Panc1 (cell line): ENCODE data around the gene CTXND2. TPM values are rescaled to one million over a fixed set of nuclear protein-coding genes. Genes with fewer than 3 reads are reported as not detected.
"Not testable (repeated sequence)": the region's sequence is repeated elsewhere in the genome, so short reads cannot be mapped to it uniquely, and the experiment has no call there.

Experiments used
- ATAC-seq: fragments of 200-7000 bp; cut with Tn5 transposase; 2 replicates; pipeline ENCODE4 v1.9.1; 2020; ENCODE audit warnings: mild to moderate bottlenecking, moderate library complexity
- BruUV-seq: library from RNA; stranded (reverse); fragments of 400-500 nt; replicated peaks from 2 replicates; lab custom pipeline; 2021; lab: Mats Ljungman, UMichigan
- CTCF ChIA-PET: fragments of 300-600 bp; sonication (Branson Sonifier 250); formaldehyde crosslinking; loops from one replicate; lab custom pipeline; 2022; ENCODE audit warnings: antibody characterized with exemption; lab: Charles Lee
- POLR2A ChIA-PET: fragments of 300-600 bp; sonication (Branson Sonifier 250); formaldehyde crosslinking; loops from one replicate; lab custom pipeline; 2022; ENCODE audit warnings: antibody characterized with exemption; lab: Charles Lee
- DNase-seq: peaks from one replicate; pipeline ENCODE4 v3.0.0-alpha.2; 2010; ENCODE audit warnings: low read depth, low spot score
- H3K27ac ChIP-seq: 2 replicates; pipeline ENCODE4 v1.5.1; 2011; ENCODE audit warnings: mild to moderate bottlenecking, low read length, inconsistent platforms
- H3K27me3 ChIP-seq: fragments of 200-500 bp; sonication (Bioruptor generic); 2 replicates; pipeline ENCODE4 v1.6.0; 2014; ENCODE audit warnings: low read length, inconsistent platforms; ENCODE audit not compliant: control insufficient read depth, insufficient read depth
- H3K36me3 ChIP-seq: fragments of 200-500 bp; sonication (Bioruptor generic); 2 replicates; pipeline ENCODE4 v1.5.1; 2014; ENCODE audit warnings: inconsistent platforms, mild to moderate bottlenecking, low read length, moderate library complexity; ENCODE audit not compliant: control insufficient read depth, insufficient read depth
- H3K4me1 ChIP-seq: 2 replicates; pipeline ENCODE4 v1.5.1; 2011; ENCODE audit warnings: inconsistent platforms, mild to moderate bottlenecking, low read length, moderate library complexity; ENCODE audit not compliant: control insufficient read depth, insufficient read depth
- H3K4me3 ChIP-seq, 2 experiments: 2 replicates each; pipeline ENCODE4 v1.5.1; 2011 to 2012; ENCODE audit warnings: low read depth in 2 of 2, low read length in 2 of 2, mild to moderate bottlenecking in 2 of 2, inconsistent platforms in 1 of 2, moderate library complexity in 1 of 2
- H3K9me3 ChIP-seq: fragments of 200-500 bp; sonication (Bioruptor generic); 2 replicates; pipeline ENCODE4 v1.5.1; 2014; ENCODE audit warnings: low read depth, mild to moderate bottlenecking, inconsistent platforms, low read length, moderate library complexity; ENCODE audit not compliant: control insufficient read depth, insufficient read depth
- POLR2AphosphoS5 ChIP-seq: IDR thresholded peaks from 2 replicates; pipeline ENCODE4 v1.6.1; 2012; ENCODE audit warnings: mild to moderate bottlenecking, low read depth, low read length, moderate library complexity
- REST ChIP-seq, 2 experiments: IDR thresholded peaks; 2 replicates each; pipeline ENCODE4 v1.6.1; 2011 to 2012; ENCODE audit warnings: low read depth in 2 of 2, control low read depth in 1 of 2, low read length in 1 of 2, mild to moderate bottlenecking in 1 of 2, moderate library complexity in 1 of 2; ENCODE audit not compliant: insufficient read depth in 1 of 2
- SIN3A ChIP-seq: IDR thresholded peaks from 2 replicates; pipeline ENCODE4 v1.6.1; 2012; ENCODE audit warnings: low read depth, mild to moderate bottlenecking, low read length, moderate library complexity, borderline replicate concordance; ENCODE audit not compliant: insufficient read depth
- TCF7L2 ChIP-seq: IDR thresholded peaks from 2 replicates; pipeline ENCODE4 v1.6.1; 2011; ENCODE audit warnings: mild to moderate bottlenecking, low read depth, low read length, inconsistent platforms
- in situ Hi-C: cut with HindIII; loops from 2 replicates; pipeline ENCODE4 v1.10.0; 2016; ENCODE audit warnings: low sequenced_read_pairs, low pct_unique_long_range_greater_than_20kb
- intact Hi-C: fragments of 100-400 bp; cut with micrococcal nuclease; formaldehyde crosslinking; loops from one replicate; pipeline ENCODE4 v1.10.0; 2022; ENCODE audit not compliant: unreplicated experiment
- total RNA-seq: library from RNA; stranded (reverse); gene quantifications from one replicate; pipeline ENCODE4 v1.2.1, GENCODE V29; 2021; ENCODE audit not compliant: unreplicated experiment
- TF ChIP-seq, protein P1 (sequence below): fragments of 450-650 bp; IDR thresholded peaks from 2 replicates; pipeline ENCODE4 v1.5.1; 2017; ENCODE audit warnings: mild to moderate bottlenecking

Gene CTXND2
- total RNA-seq, 1 experiment from 2014 or later = not detected

DNA sequence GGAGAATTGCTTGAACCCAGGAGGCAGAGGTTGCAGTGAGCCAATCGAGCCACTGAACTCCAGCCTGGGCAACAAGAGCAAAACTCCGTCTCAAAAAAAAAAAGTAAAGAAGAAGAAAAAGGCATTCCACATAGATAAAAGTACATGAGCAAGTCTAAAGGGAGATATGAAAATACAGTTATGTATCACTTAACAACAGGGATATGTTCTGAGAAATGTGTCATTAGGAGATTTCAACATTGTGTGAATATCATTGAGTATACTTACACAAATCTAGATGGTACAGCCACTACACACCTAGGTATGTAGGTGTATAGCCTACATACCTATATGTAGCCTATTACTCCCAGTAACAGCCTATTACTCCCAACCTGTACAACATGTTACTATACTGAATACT lies 23.2 kb upstream of the CTXND2 start:
- Histone ChIP-seq H3K9me3 (no peaks in the 10 kb centered on the region), H3K27ac (no peak overlapping the region), H3K27me3 (no peaks in the 10 kb centered on the region), H3K4me1 (no peaks in the 10 kb centered on the region), H3K36me3 (no peaks in the 10 kb centered on the region), H3K4me3 (no peak overlapping the region)
- TF ChIP-seq, protein P1, sequence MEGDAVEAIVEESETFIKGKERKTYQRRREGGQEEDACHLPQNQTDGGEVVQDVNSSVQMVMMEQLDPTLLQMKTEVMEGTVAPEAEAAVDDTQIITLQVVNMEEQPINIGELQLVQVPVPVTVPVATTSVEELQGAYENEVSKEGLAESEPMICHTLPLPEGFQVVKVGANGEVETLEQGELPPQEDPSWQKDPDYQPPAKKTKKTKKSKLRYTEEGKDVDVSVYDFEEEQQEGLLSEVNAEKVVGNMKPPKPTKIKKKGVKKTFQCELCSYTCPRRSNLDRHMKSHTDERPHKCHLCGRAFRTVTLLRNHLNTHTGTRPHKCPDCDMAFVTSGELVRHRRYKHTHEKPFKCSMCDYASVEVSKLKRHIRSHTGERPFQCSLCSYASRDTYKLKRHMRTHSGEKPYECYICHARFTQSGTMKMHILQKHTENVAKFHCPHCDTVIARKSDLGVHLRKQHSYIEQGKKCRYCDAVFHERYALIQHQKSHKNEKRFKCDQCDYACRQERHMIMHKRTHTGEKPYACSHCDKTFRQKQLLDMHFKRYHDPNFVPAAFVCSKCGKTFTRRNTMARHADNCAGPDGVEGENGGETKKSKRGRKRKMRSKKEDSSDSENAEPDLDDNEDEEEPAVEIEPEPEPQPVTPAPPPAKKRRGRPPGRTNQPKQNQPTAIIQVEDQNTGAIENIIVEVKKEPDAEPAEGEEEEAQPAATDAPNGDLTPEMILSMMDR = no peak
- TF ChIP-seq POLR2AphosphoS5 = no peak
- no peak for TF ChIP-seq SIN3A
- no peak for TF ChIP-seq TCF7L2
- no peak for TF ChIP-seq REST (IDR thresholded peaks at IDR 0.05; ENCODE audit: insufficient read depth in 1 of 2, low read depth in 2 of 2, low read length in 1 of 2)
- intact Hi-C loops = no loop called here
- ChIA-PET POLR2A (no interaction called here), CTCF (no interaction called here)
- no TSS peak for BruUV-seq
- in situ Hi-C loops = no loop called here
- ATAC-seq (no peak), DNase-seq (no peak)

DNA sequence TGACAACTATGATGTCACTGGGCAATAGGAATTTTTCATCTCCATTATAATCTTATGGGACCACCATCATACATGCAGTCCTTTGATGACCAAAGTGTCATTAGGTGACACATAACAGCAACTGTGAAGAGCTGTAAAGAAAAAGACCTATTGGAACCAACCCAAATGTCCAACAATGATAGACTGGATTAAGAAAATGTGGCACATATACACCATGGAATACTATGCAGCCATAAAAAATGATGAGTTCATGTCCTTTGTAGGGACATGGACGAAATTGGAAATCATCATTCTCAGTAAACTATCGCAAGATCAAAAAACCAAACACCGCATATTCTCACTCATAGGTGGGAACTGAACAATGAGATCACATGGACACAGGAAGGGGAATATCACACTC lies 22.7 kb upstream of the CTXND2 start:
- POLR2A ChIA-PET = not testable (repeated sequence)

DNA sequence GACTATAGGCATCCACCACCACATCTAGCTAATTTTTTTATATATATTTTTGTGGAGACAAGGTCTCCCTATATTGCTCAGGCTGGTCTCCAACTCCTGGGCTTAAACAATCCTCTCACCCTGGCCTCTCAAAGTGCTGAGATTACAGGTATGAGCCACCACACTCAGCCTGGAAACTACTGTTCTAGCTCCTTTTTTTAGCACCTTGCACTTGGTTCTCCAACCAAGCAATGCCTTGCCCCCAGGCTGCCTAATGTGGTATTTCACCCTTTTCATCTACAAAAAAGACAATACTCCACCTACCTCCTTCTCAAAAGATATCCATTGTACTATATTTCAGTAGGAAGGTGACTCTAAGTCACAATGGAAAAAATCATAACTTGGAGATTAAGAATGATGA lies 17.3 kb upstream of the CTXND2 start:
- ATAC-seq = no peak; the same call in 1 of the 2 replicates
- CTCF ChIA-PET = interaction anchor here (0.5 kb wide), 1 partner anchor 196 kb away, joined by 4 read pairs; no protein-coding TSS in a partner anchor

More for the DNA sequence above, 22.7 kb upstream of the CTXND2 start:
- BruUV-seq, CTCF ChIA-PET, DNase-seq, H3K9me3 ChIP-seq, H3K36me3 ChIP-seq, H3K4me1 ChIP-seq, ATAC-seq, H3K4me3 ChIP-seq, in situ Hi-C loops, intact Hi-C loops, H3K27ac ChIP-seq, H3K27me3 ChIP-seq: not testable (repeated sequence)

More for the DNA sequence above, 17.3 kb upstream of the CTXND2 start:
- no peak for DNase-seq
- Histone ChIP-seq H3K36me3 (0 out of 2 replicates have a peak, but pooled peaks cover 2% of the 10 kb centered on the region), H3K9me3 (no peaks in the 10 kb centered on the region), H3K4me1 (peaks cover 3% of the 10 kb centered on the region; the same call in 1 of the 2 replicates), H3K27ac (no peak overlapping the region), H3K4me3 (no peak overlapping the region), H3K27me3 (no peaks in the 10 kb centered on the region)
- POLR2A ChIA-PET = interaction anchor here (0.6 kb wide), 1 partner anchor 57 kb away, joined by 13 read pairs; the partner anchor contains the start of gene SETDB1
- in situ Hi-C loops (no loop called here), intact Hi-C loops (no loop called here)
- TF ChIP-seq REST (IDR thresholded peaks at IDR 0.05; ENCODE audit: insufficient read depth in 1 of 2, low read depth in 2 of 2, low read length in 1 of 2) (no peak), POLR2AphosphoS5 (no peak), SIN3A (no peak), TCF7L2 (no peak)
- TF ChIP-seq, protein P1 = no peak
- no TSS peak for BruUV-seq
